Adipose tissue (tissue), 3 donors: ENCODE measurements around the gene C1orf116. TPM values are rescaled to one million over a fixed set of nuclear protein-coding genes. Genes with fewer than 3 reads are reported as not detected.

ENCODE experiments used
- H3K27ac ChIP-seq: one replicate; pipeline ENCODE4 v1.5.1; 2013; ENCODE audit warnings: low read depth, low read length
- WGBS, 3 donors: extraction: QIAGEN DNeasy Blood & Tissue Kit; methylation state at CpG; one replicate each; pipeline ENCODE4 v1.1.7; 2013; 5-methylcytosine and 5-hydroxymethylcytosine counted together
- polyA plus RNA-seq, 3 donors: library from polyadenylated mRNA; stranded (reverse); fragments of 200-250 nt; gene quantifications; one replicate each; pipeline ENCODE4 v1.2.3, GENCODE V29; 2013
- donor health status: healthy with polysubstance abuse.
- donor health status: Bipolar disorder and iron deficiency.
- donor health status: healthy.

C1orf116 gene
- polyA plus RNA-seq, 3 donors, result 0.34 to 5.6 (median 2.3) TPM

DNA sequence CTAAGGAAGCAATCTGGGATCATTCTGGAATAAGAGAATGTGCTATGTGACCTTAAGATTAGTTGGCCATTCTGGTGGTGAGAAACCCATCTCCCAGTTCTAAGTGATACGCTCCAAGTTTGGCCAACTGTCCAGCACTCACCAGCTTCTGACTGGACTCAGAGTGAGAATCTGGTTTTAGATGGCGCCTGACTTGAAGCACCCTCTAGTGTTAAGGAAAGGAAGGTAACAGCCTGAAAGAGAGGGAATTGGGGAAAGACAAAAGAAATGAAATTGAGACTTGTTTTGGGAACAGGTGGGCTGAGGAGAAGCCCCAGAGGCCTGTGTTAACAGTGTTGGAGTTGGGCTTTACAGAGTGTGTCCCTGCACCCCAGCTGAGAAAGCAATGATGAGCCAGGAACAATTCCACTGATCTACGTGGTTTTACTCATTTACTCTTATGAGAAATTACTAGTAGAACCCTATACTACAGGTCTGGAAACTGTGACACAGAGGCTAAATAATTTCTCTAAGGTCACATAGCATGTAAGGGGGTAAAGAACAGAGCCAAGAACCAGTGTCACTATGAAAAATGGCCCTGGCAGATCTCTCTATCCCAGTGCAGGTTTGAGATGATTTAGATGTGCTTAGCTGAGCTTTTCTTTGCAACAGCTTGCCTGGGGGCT, 53.0 kb downstream of the C1orf116 start:
- no peak overlapping the region for H3K27ac ChIP-seq
- 71 to 87% (median 77%) methylated on average over 3 of the region's 3 CpGs for WGBS, 3 donors

GRCh38 chr1:206978259-206978658, 54.3 kb downstream of the C1orf116 start:
- 80 to 86% (median 83%) methylated on average over 7 of the region's 7 CpGs for WGBS, 3 donors
- no peak overlapping the region for H3K27ac ChIP-seq

GRCh38 chr1:206975306-206975705, 57.2 kb downstream of the C1orf116 start:
- H3K27ac ChIP-seq, result no peak overlapping the region
- WGBS, 3 donors, result 86 to 90% (median 88%) methylated on average over 1 of the region's 1 CpG

DNA sequence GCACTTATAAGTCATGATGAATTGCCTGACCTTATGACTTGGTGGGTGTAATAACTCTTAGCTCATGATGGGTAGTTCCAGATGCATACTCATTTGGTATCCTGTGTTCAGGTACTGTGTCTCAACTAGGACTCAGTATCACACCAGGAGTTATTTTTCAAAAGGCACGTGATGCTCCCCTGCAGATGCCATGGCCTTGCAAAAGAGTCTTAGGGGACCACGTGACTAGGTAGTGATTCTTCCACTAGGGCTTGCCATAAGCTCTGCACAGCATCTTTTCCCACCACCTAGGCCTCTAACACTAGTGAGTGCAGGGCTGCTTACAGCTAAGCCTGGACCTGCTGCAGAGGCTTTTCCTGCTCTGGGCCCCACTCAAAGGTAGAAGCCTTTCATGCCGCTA, 58.4 kb downstream of the C1orf116 start:
- no peak overlapping the region for H3K27ac ChIP-seq
- WGBS, 3 donors, result 87 to 94% (median 88%) methylated on average over 3 of the region's 3 CpGs

DNA sequence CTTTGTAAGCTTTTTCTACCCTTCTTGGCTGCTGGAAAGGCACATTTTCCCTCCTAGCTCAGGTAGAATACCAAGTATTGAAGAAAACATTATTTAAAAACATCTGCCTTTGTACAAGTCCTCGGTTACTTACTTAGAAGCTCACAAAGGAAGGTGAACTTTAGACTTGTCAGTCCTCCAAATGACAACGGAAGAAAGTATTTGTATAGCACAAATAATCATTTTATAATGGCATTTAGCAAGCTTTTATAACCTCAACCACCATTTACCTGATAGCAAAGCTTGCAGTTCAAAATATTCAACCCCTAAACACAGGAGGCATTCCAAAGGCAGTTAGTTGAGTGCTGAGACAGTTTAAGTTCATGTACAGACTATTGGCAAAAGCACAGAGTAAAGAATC, 59.8 kb downstream of the C1orf116 start:
- H3K27ac ChIP-seq, result no peak overlapping the region
- WGBS, 3 donors, result 31 to 75% (median 66%) methylated on average over 2 of the region's 2 CpGs

GRCh38 chr1:206971029-206971655, 61.4 kb downstream of the C1orf116 start:
- H3K27ac ChIP-seq, result no peak overlapping the region
- WGBS, 3 donors, result 64 to 81% (median 80%) methylated on average over 2 of the region's 2 CpGs

DNA sequence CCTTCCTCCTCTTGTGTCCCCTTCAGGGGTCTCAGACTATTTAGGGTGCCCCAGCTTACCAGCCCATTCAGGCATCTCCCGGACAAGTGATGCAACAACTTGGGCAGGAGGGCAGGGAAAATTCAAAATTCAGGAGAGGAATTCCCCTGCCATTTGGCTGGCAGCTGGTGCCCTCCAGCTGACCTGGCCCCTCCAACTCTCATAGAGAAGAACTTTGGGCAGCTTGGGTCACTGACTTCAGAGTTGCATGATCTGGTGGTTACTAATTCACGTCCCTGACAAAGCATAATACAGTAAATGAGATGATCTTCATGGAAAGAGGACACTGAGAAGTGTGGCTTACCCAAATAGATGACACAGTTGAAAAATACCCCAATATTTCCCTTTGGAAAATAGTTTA, 62.1 kb downstream of the C1orf116 start, which contains the start of gene FCAMR:
Gene FCAMR (minus strand): TSS at position 15 of the 400 bp plus-strand sequence. CDS start 335 bp downstream, outside the sequence.
- WGBS, 3 donors, result 56 to 84% (median 74%) methylated on average over 2 of the region's 2 CpGs

DNA sequence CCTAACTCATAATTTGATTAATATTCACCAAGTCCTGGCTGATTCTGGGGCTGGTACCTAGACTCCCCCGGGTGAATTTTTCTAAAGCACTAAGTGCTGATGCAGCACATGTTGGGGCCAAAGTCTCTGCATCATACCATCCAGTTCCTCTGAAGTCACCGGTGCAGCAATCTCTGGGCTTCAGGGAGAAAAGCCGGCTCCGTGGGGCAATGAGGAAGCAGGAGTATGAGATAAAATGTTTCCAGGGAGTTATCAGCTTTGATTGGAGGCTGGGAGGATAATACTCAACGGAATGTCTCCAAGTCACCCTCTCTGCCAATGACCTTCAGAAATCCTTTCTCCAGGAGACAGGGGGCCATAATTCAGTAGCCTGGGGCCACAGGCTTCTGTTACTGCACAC, 63.5 kb downstream of the C1orf116 start:
- WGBS, 3 donors, result 25 to 54% (median 48%) methylated on average over 5 of the region's 5 CpGs
- no peak overlapping the region for H3K27ac ChIP-seq

More for the DNA sequence above, 62.1 kb downstream of the C1orf116 start, which contains the start of gene FCAMR:
- no peak within 1 kb of the TSS for H3K27ac ChIP-seq

Other genes starting within 250 kb of the C1orf116 start
- 1 to 10 TPM in 1 of 3 donors, under 1 TPM in 1, not detected in 1; 0.67 to 1.7 TPM for gene IL20, start 167.1 kb downstream of the C1orf116 start, polyA plus RNA-seq
- 1 to 10 TPM in 1 of 3 donors, under 1 TPM in 1, not detected in 1; 0.09 to 7.7 TPM for gene IL24, start 135.3 kb downstream of the C1orf116 start, polyA plus RNA-seq
- 1 to 10 TPM; 5.1 to 5.7 (median 5.2) TPM for gene FCMR, start 110.8 kb downstream of the C1orf116 start, polyA plus RNA-seq
- 1 to 10 TPM; 1.5 to 3.9 (median 3.5) TPM for gene PIGR, start 86.3 kb downstream of the C1orf116 start, polyA plus RNA-seq
- gene FCAMR, start 62.3 kb downstream of the C1orf116 start, polyA plus RNA-seq, result under 1 TPM in 1 of 3 donors, not detected in 2; 0.90 TPM
- gene YOD1, start 18.5 kb upstream of the C1orf116 start, polyA plus RNA-seq, result 1 to 10 TPM; 1.1 to 2.4 (median 1.9) TPM
- gene PFKFB2, start 20.5 kb upstream of the C1orf116 start, polyA plus RNA-seq, result 1 to 10 TPM; 3.3 to 5.8 (median 5.2) TPM
- 1 to 10 TPM in 2 of 3 donors, under 1 TPM in 1; 0.89 to 3.0 (median 1.7) TPM for gene C4BPB, start 56.1 kb upstream of the C1orf116 start, polyA plus RNA-seq
- 1 to 10 TPM in 1 of 3 donors, under 1 TPM in 2; 0.34 to 1.5 (median 0.82) TPM for gene C4BPA, start 71.5 kb upstream of the C1orf116 start, polyA plus RNA-seq